ENCODE measurements around the gene PM20D1. TPM values are rescaled to one million over a fixed set of nuclear protein-coding genes. Genes with fewer than 3 reads are reported as not detected.

Gene PM20D1
- total RNA-seq, 6 experiments from 2014 or later = not detected

- H3K9me3 Mint-ChIP-seq = 0 out of 2 replicates have a peak, but pooled peaks cover 4% of the 10 kb centered on the region
- no peaks in the 10 kb centered on the region for H3K36me3 Mint-ChIP-seq (ENCODE audit: low read depth)
- no peaks in the 10 kb centered on the region for H3K4me1 Mint-ChIP-seq (ENCODE audit: low read depth)
- DNase-seq = no peak
- peaks cover 25% of the 10 kb centered on the region for H3K27me3 Mint-ChIP-seq (ENCODE audit: insufficient read depth)
- no peak overlapping the region for H3K27ac Mint-ChIP-seq
- H3K4me3 Mint-ChIP-seq = no peak overlapping the region
- no peak for TF ChIP-seq CTCF (IDR thresholded peaks at IDR 0.05)
Observed at GRCh38 chr1:205822397-205822796, 27.5 kb downstream of the PM20D1 start.

- Mint-ChIP-seq H3K4me3 (no peak overlapping the region), H3K36me3 (ENCODE audit: low read depth) (no peaks in the 10 kb centered on the region), H3K9me3 (no peaks in the 10 kb centered on the region), H3K4me1 (ENCODE audit: low read depth) (peaks cover 10% of the 10 kb centered on the region), H3K27me3 (ENCODE audit: insufficient read depth) (peaks cover 12% of the 10 kb centered on the region), H3K27ac (no peak overlapping the region)
- TF ChIP-seq CTCF (IDR thresholded peaks at IDR 0.05) = no peak
- no peak for DNase-seq
Observed at GRCh38 chr1:205817988-205818387, 31.9 kb downstream of the PM20D1 start.

- TF ChIP-seq CTCF (IDR thresholded peaks at IDR 0.05) = no peak
Observed at GRCh38 chr1:205817364-205817763, 32.6 kb downstream of the PM20D1 start.

GRCh38 chr1:205813755-205814058 lies 36.2 kb downstream of the PM20D1 start:
- Mint-ChIP-seq H3K36me3 (ENCODE audit: low read depth) (peaks cover 9% of the 10 kb centered on the region), H3K9me3 (no peaks in the 10 kb centered on the region), H3K27me3 (ENCODE audit: insufficient read depth) (peaks cover 5% of the 10 kb centered on the region), H3K4me1 (ENCODE audit: low read depth) (peaks cover 36% of the 10 kb centered on the region), H3K27ac (peak overlapping the region; percentile 88), H3K4me3 (peak overlapping the region; percentile 92)
- DNase-seq = no peak
- TF ChIP-seq CTCF (IDR thresholded peaks at IDR 0.05) = no peak

More at GRCh38 chr1:205817364-205817763, 32.6 kb downstream of the PM20D1 start:
- no peak overlapping the region for H3K4me3 Mint-ChIP-seq
- no peaks in the 10 kb centered on the region for H3K36me3 Mint-ChIP-seq (ENCODE audit: low read depth)
- H3K27ac Mint-ChIP-seq = no peak overlapping the region
- no peaks in the 10 kb centered on the region for H3K9me3 Mint-ChIP-seq
- H3K27me3 Mint-ChIP-seq (ENCODE audit: insufficient read depth) = peaks cover 12% of the 10 kb centered on the region
- DNase-seq = no peak
- peaks cover 11% of the 10 kb centered on the region for H3K4me1 Mint-ChIP-seq (ENCODE audit: low read depth)

GRCh38 chr1:205812878-205813754 lies 36.8 kb downstream of the PM20D1 start, which contains the start of gene SLC41A1:
TSS of gene SLC41A1 (minus strand) at chr1:205813198. CDS start at chr1:205810441, 2,757 bp downstream.
- Mint-ChIP-seq H3K4me3 (peak within 1 kb of the TSS; percentile 92), H3K27me3 (ENCODE audit: insufficient read depth) (peaks cover 5% of the 10 kb centered on the region), H3K4me1 (ENCODE audit: low read depth) (peaks cover 36% of the 10 kb centered on the region), H3K27ac (peak within 1 kb of the TSS; percentile 88), H3K9me3 (no peaks in the 10 kb centered on the region), H3K36me3 (ENCODE audit: low read depth) (peaks cover 15% of the 10 kb centered on the region)
- DNase-seq = peak; percentile 85
- TF ChIP-seq CTCF (IDR thresholded peaks at IDR 0.05) = no peak

All from HFFc6 (cell line).